ENCODE data around the gene CEP68. TPM values are rescaled to one million over a fixed set of nuclear protein-coding genes. Genes with fewer than 3 reads are reported as not detected.

CEP68 gene
- total RNA-seq, 1 experiment from 2014 or later, result 7.2 TPM

GRCh38 chr2:65022189-65022588 lies 34.0 kb upstream of the CEP68 start:
- POLR2A ChIA-PET, result no interaction called here
- H3K4me3 Mint-ChIP-seq (ENCODE audit: unreplicated experiment), result no peak overlapping the region
- H3K27ac Mint-ChIP-seq (ENCODE audit: low read depth, unreplicated experiment), result no peak overlapping the region
- H3K4me1 Mint-ChIP-seq (ENCODE audit: insufficient read depth, unreplicated experiment), result peaks cover 6% of the 10 kb centered on the region
- TSS peak; percentile 34 for BruUV-seq (replicated peaks)
- intact Hi-C loops (cut with micrococcal nuclease), result no loop called here
- TF ChIP-seq, protein P1, sequence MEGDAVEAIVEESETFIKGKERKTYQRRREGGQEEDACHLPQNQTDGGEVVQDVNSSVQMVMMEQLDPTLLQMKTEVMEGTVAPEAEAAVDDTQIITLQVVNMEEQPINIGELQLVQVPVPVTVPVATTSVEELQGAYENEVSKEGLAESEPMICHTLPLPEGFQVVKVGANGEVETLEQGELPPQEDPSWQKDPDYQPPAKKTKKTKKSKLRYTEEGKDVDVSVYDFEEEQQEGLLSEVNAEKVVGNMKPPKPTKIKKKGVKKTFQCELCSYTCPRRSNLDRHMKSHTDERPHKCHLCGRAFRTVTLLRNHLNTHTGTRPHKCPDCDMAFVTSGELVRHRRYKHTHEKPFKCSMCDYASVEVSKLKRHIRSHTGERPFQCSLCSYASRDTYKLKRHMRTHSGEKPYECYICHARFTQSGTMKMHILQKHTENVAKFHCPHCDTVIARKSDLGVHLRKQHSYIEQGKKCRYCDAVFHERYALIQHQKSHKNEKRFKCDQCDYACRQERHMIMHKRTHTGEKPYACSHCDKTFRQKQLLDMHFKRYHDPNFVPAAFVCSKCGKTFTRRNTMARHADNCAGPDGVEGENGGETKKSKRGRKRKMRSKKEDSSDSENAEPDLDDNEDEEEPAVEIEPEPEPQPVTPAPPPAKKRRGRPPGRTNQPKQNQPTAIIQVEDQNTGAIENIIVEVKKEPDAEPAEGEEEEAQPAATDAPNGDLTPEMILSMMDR (IDR thresholded peaks at IDR 0.05; ENCODE audit: unreplicated experiment), result no peak
- DNase-seq (ENCODE audit: unreplicated experiment), result no peak
- CTCF ChIA-PET, result interaction anchor here (1.7 kb wide), 1 partner anchor 14 kb away, joined by 5 read pairs; no protein-coding TSS in a partner anchor
- no peaks in the 10 kb centered on the region for H3K9me3 Mint-ChIP-seq (ENCODE audit: unreplicated experiment)
- peaks cover 23% of the 10 kb centered on the region for H3K36me3 Mint-ChIP-seq (ENCODE audit: insufficient read depth, unreplicated experiment)
- H3K27me3 Mint-ChIP-seq (ENCODE audit: insufficient read depth, unreplicated experiment), result no peaks in the 10 kb centered on the region

DNA sequence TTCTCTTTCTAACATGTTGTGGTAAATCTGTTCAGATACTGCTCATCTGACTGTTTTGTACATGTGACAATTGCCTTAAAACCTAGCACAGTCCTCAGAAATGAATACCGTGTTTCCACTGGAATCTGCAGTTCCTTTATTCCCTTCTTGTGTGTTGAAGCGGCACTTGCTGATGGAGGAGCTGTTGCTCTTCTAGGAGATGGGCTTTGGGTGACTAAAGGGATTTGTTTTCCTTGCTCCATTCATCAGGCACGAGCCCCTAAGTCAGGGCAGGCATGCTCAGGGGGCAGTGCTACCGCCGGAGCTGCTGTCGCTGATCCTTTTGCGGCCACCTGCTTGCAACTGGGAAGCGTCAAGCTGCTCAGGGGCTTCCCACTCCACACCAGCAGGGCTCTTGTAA lies 32.5 kb upstream of the CEP68 start:
- no peaks in the 10 kb centered on the region for H3K27me3 Mint-ChIP-seq (ENCODE audit: insufficient read depth, unreplicated experiment)
- ChIA-PET POLR2A (interaction anchor here (0.6 kb wide), 1 partner anchor 342 kb away, joined by 3 read pairs; no protein-coding TSS in a partner anchor), CTCF (interaction anchor here (0.6 to 6.7 kb wide), 5 partner anchors 16 to 511 kb away, joined by 3 to 36 read pairs (median 4); no protein-coding TSS in a partner anchor)
- peak overlapping the region; percentile 53 for H3K27ac Mint-ChIP-seq (ENCODE audit: low read depth, unreplicated experiment)
- DNase-seq (ENCODE audit: unreplicated experiment), result no peak
- no peak overlapping the region for H3K4me3 Mint-ChIP-seq (ENCODE audit: unreplicated experiment)
- BruUV-seq (replicated peaks), result no TSS peak
- H3K9me3 Mint-ChIP-seq (ENCODE audit: unreplicated experiment), result no peaks in the 10 kb centered on the region
- H3K36me3 Mint-ChIP-seq (ENCODE audit: insufficient read depth, unreplicated experiment), result peaks cover 14% of the 10 kb centered on the region
- peaks cover 11% of the 10 kb centered on the region for H3K4me1 Mint-ChIP-seq (ENCODE audit: insufficient read depth, unreplicated experiment)
- intact Hi-C loops (cut with micrococcal nuclease), result no loop called here
- TF ChIP-seq, protein P1 (IDR thresholded peaks at IDR 0.05; ENCODE audit: unreplicated experiment), result no peak

- H3K36me3 Mint-ChIP-seq (ENCODE audit: insufficient read depth, unreplicated experiment), result peaks cover 14% of the 10 kb centered on the region
- peak overlapping the region; percentile 53 for H3K27ac Mint-ChIP-seq (ENCODE audit: low read depth, unreplicated experiment)
- peaks cover 11% of the 10 kb centered on the region for H3K4me1 Mint-ChIP-seq (ENCODE audit: insufficient read depth, unreplicated experiment)
- ChIA-PET POLR2A (interaction anchor here (0.6 kb wide), 1 partner anchor 342 kb away, joined by 3 read pairs; no protein-coding TSS in a partner anchor), CTCF (interaction anchor here (0.6 to 6.7 kb wide), 2 partner anchors 107 to 510 kb away, joined by 3 to 36 read pairs; no protein-coding TSS in a partner anchor)
- H3K9me3 Mint-ChIP-seq (ENCODE audit: unreplicated experiment), result no peaks in the 10 kb centered on the region
- BruUV-seq (replicated peaks), result no TSS peak
- TF ChIP-seq, protein P1 (IDR thresholded peaks at IDR 0.05; ENCODE audit: unreplicated experiment), result no peak
- H3K4me3 Mint-ChIP-seq (ENCODE audit: unreplicated experiment), result no peak overlapping the region
- DNase-seq (ENCODE audit: unreplicated experiment), result peak; percentile 57
- H3K27me3 Mint-ChIP-seq (ENCODE audit: insufficient read depth, unreplicated experiment), result no peaks in the 10 kb centered on the region
- intact Hi-C loops (cut with micrococcal nuclease), result no loop called here
Observed at GRCh38 chr2:65024149-65024829, 31.9 kb upstream of the CEP68 start.

DNA sequence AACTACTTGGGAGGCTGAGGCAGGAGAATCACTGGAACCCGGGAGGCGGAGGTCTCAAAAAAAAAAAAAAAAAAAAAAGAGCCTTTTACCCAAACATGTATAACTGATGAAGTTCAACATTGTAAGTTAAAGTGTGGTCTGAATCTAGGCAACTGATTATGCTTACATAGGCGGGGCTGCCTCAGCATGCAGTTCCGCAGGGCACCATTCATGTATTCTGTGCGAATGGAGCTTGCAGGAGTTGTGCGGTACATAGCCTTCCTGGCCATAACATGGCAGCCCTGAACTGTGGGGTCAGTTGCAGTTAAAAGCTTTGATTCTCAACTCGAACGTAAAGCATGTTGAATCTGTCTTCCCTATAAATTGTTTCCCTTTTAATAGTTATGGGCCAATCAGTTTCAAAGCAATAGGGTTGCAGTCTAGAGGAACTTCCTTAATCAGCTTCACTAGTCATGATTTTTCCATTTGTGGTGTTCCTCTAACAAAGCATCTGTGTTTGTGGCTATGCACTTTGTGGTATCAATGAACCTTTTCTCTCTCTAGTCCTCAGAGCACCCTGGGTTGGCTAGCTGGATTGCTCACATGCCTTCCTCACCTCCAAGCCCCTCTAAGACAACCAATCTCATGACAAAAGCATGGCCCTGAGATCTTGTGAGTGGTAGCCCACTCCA lies 30.6 kb upstream of the CEP68 start:
- no peak overlapping the region for H3K27ac Mint-ChIP-seq (ENCODE audit: low read depth, unreplicated experiment)
- DNase-seq (ENCODE audit: unreplicated experiment), result no peak
- H3K4me1 Mint-ChIP-seq (ENCODE audit: insufficient read depth, unreplicated experiment), result peaks cover 11% of the 10 kb centered on the region
- ChIA-PET CTCF (interaction anchor here (0.6 to 6.7 kb wide), 2 partner anchors 108 to 476 kb away, joined by 3 to 36 read pairs; no protein-coding TSS in a partner anchor), POLR2A (interaction anchor here (1.5 kb wide), 1 partner anchor 18 kb away, joined by 4 read pairs; no protein-coding TSS in a partner anchor)
- H3K36me3 Mint-ChIP-seq (ENCODE audit: insufficient read depth, unreplicated experiment), result peaks cover 4% of the 10 kb centered on the region
- intact Hi-C loops (cut with micrococcal nuclease), result no loop called here
- TF ChIP-seq, protein P1 (IDR thresholded peaks at IDR 0.05; ENCODE audit: unreplicated experiment), result no peak
- H3K27me3 Mint-ChIP-seq (ENCODE audit: insufficient read depth, unreplicated experiment), result no peaks in the 10 kb centered on the region
- no peaks in the 10 kb centered on the region for H3K9me3 Mint-ChIP-seq (ENCODE audit: unreplicated experiment)
- BruUV-seq (replicated peaks), result no TSS peak
- H3K4me3 Mint-ChIP-seq (ENCODE audit: unreplicated experiment), result no peak overlapping the region

All from MCF 10A (cell line).